Measurements from ENCODE around the gene TRAF3.

TRAF3 gene

GRCh38 chr14:102840115-102840514 lies 62.9 kb downstream of the TRAF3 start:
- Histone ChIP-seq H3K27me3 (ENCODE audit: insufficient read depth, low read length) (no peaks in the 10 kb centered on the region), H3K27ac (ENCODE audit: low read depth, low read length, poor library complexity, severe bottlenecking) (no peak overlapping the region), H3K9me2 (ENCODE audit: low read depth, low read length) (no peaks in the 10 kb centered on the region), H3F3A (ENCODE audit: insufficient read depth, low read length) (no peaks in the 10 kb centered on the region), H4K20me1 (ENCODE audit: insufficient read depth, low read length) (no peaks in the 10 kb centered on the region), H3K4me1 (ENCODE audit: insufficient read depth, low read length, severe bottlenecking) (no peaks in the 10 kb centered on the region), H3K79me2 (ENCODE audit: insufficient read depth, low read length) (no peaks in the 10 kb centered on the region), H3K4me2 (ENCODE audit: low read length) (no peak overlapping the region), H3K36me3 (ENCODE audit: insufficient read depth, low read length) (no peaks in the 10 kb centered on the region), H3K9ac (ENCODE audit: low read length) (no peak overlapping the region), H3K9me3 (ENCODE audit: low read length) (no peaks in the 10 kb centered on the region), H2AFZ (ENCODE audit: low read length) (no peak overlapping the region), H3K4me3 (ENCODE audit: low read depth, low read length, poor library complexity, severe bottlenecking) (no peak overlapping the region)
- TF ChIP-seq CTCF (IDR thresholded peaks at IDR 0.05; ENCODE audit: low read length) = no peak
- TF ChIP-seq EZH2 (IDR thresholded peaks at IDR 0.05; ENCODE audit: borderline replicate concordance, low read length) = no peak

GRCh38 chr14:102840771-102841528 lies 63.7 kb downstream of the TRAF3 start:
- TF ChIP-seq CTCF (IDR thresholded peaks at IDR 0.05; ENCODE audit: low read length) = no peak
- TF ChIP-seq EZH2 (IDR thresholded peaks at IDR 0.05; ENCODE audit: borderline replicate concordance, low read length) = no peak
- H3K4me1 ChIP-seq (ENCODE audit: insufficient read depth, low read length, severe bottlenecking) = no peaks in the 10 kb centered on the region
- no peaks in the 10 kb centered on the region for H3K79me2 ChIP-seq (ENCODE audit: insufficient read depth, low read length)
- H4K20me1 ChIP-seq (ENCODE audit: insufficient read depth, low read length) = no peaks in the 10 kb centered on the region
- H3K36me3 ChIP-seq (ENCODE audit: insufficient read depth, low read length) = no peaks in the 10 kb centered on the region
- H3K27me3 ChIP-seq (ENCODE audit: insufficient read depth, low read length) = no peaks in the 10 kb centered on the region
- H3K9ac ChIP-seq (ENCODE audit: low read length) = no peak overlapping the region
- no peaks in the 10 kb centered on the region for H3F3A ChIP-seq (ENCODE audit: insufficient read depth, low read length)
- H3K9me3 ChIP-seq (ENCODE audit: low read length) = no peaks in the 10 kb centered on the region
- no peaks in the 10 kb centered on the region for H3K9me2 ChIP-seq (ENCODE audit: low read depth, low read length)
- H3K4me3 ChIP-seq (ENCODE audit: low read depth, low read length, poor library complexity, severe bottlenecking) = no peak overlapping the region
- H3K27ac ChIP-seq (ENCODE audit: low read depth, low read length, poor library complexity, severe bottlenecking) = no peak overlapping the region
- no peak overlapping the region for H2AFZ ChIP-seq (ENCODE audit: low read length)
- H3K4me2 ChIP-seq (ENCODE audit: low read length) = no peak overlapping the region

GRCh38 chr14:102848830-102849525 lies 71.7 kb downstream of the TRAF3 start:
- H4K20me1 ChIP-seq (ENCODE audit: insufficient read depth, low read length) = no peaks in the 10 kb centered on the region
- H3K4me3 ChIP-seq (ENCODE audit: low read depth, low read length, poor library complexity, severe bottlenecking) = no peak overlapping the region
- H3K4me1 ChIP-seq (ENCODE audit: insufficient read depth, low read length, severe bottlenecking) = peaks cover 16% of the 10 kb centered on the region
- no peaks in the 10 kb centered on the region for H3F3A ChIP-seq (ENCODE audit: insufficient read depth, low read length)
- no peak overlapping the region for H2AFZ ChIP-seq (ENCODE audit: low read length)
- no peaks in the 10 kb centered on the region for H3K9me3 ChIP-seq (ENCODE audit: low read length)
- H3K9me2 ChIP-seq (ENCODE audit: low read depth, low read length) = no peaks in the 10 kb centered on the region
- peak overlapping the region; percentile 17; the same call in 1 of the 2 replicates for H3K4me2 ChIP-seq (ENCODE audit: low read length)
- H3K79me2 ChIP-seq (ENCODE audit: insufficient read depth, low read length) = no peaks in the 10 kb centered on the region
- no peak for TF ChIP-seq EZH2 (IDR thresholded peaks at IDR 0.05; ENCODE audit: borderline replicate concordance, low read length)
- TF ChIP-seq CTCF (IDR thresholded peaks at IDR 0.05; ENCODE audit: low read length) = no peak
- no peaks in the 10 kb centered on the region for H3K36me3 ChIP-seq (ENCODE audit: insufficient read depth, low read length)
- peak overlapping the region; percentile 38 for H3K27ac ChIP-seq (ENCODE audit: low read depth, low read length, poor library complexity, severe bottlenecking)
- H3K27me3 ChIP-seq (ENCODE audit: insufficient read depth, low read length) = no peaks in the 10 kb centered on the region
- H3K9ac ChIP-seq (ENCODE audit: low read length) = no peak overlapping the region

All from OCI-LY1 (cell line).